GM12801 (cell line): ENCODE results near the gene ING1.

ENCODE experiments used
- TF ChIP-seq, protein P1 (sequence below): IDR thresholded peaks from one replicate; pipeline ENCODE4 v1.5.1; 2011; ENCODE audit warnings: control low read depth; ENCODE audit not compliant: insufficient read length; ENCODE audit errors: extremely low read depth

Gene ING1

DNA sequence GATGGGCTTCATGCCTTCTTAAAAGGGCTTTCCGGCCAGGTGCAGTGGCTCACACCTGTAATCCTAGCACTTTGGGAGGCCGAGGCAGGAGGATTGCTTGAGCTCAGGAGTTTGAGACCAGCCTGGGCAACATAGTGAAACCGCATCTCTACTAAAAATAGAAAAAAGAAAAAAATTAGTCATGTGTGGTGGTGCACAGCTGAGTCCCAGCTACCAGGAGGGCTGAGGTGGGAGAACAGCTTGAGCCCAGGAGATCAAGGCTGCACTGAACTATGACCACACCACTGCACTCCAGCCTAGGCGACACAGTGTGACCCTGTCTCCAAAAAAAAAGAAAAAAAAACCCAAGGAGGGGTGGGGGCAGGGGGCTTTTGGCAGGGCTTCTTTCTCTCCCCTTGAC is 14.8 kb upstream of the ING1 start:
- TF ChIP-seq, protein P1, sequence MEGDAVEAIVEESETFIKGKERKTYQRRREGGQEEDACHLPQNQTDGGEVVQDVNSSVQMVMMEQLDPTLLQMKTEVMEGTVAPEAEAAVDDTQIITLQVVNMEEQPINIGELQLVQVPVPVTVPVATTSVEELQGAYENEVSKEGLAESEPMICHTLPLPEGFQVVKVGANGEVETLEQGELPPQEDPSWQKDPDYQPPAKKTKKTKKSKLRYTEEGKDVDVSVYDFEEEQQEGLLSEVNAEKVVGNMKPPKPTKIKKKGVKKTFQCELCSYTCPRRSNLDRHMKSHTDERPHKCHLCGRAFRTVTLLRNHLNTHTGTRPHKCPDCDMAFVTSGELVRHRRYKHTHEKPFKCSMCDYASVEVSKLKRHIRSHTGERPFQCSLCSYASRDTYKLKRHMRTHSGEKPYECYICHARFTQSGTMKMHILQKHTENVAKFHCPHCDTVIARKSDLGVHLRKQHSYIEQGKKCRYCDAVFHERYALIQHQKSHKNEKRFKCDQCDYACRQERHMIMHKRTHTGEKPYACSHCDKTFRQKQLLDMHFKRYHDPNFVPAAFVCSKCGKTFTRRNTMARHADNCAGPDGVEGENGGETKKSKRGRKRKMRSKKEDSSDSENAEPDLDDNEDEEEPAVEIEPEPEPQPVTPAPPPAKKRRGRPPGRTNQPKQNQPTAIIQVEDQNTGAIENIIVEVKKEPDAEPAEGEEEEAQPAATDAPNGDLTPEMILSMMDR, result no peak

DNA sequence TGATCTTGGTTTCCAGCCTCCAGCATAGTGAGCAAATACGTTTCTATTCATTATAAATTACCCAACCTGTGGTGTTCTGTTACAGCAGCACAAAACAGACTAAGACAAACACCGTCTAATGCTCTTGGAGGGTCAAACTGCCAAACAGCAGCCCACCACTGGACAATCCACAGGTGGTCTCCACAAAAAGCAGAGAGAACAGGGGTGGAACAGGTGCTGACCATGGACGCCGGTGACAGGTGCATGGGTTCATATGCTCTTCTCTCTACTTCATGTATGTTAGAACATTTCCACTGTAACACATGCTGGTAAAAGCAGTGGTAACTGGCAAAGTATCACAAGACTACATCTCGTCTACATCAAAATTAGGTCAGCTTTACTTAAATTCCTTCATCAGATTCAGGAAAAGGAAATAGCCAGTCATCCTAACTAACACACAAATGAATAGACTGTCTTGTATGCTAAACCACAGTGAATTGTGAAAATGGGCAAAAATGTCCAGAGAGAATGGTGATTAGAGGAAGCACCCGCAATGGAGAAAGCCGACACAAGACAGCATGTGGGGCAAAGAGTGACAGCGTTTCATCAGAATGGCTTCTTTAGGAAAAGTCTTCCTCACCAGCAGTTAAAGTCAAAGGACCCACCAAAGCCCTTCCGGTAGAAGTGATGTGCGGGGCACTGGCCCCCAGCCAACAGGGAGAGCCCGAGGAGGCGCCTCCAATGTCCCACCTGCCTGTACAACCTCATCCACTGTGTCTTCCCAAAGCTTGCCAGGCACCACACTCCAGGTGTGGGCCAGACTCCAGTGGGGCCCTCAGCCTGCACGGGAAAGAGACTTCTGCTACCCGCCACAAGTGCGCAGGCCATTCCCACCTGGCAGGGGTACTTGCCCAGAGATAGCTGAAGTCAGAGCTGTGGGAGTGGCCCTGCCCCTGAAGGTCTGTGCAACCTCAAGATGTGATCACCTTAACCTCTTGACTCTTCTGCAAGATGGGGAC is 14.1 kb upstream of the ING1 start:
- TF ChIP-seq, protein P1, result no peak

DNA sequence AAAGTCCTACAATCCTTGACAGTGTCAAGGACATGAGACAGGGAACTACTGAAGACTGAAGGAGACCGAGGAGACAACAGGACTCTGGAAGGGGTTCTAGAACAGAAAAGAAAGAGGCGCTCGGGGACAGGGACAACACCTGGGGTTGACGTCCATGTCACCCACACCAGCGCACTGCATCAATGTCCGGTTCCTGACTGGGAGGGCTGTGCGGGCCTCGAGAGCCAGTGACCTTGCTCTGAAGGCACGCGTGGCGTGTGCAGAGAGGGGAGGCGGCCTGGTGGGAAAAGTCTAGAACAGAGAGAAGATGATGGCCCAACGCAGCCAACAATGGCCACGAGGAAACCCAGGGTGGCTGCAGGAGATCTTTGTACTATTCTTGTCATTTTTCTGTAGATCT is 13.3 kb upstream of the ING1 start:
- TF ChIP-seq, protein P1, result no peak

DNA sequence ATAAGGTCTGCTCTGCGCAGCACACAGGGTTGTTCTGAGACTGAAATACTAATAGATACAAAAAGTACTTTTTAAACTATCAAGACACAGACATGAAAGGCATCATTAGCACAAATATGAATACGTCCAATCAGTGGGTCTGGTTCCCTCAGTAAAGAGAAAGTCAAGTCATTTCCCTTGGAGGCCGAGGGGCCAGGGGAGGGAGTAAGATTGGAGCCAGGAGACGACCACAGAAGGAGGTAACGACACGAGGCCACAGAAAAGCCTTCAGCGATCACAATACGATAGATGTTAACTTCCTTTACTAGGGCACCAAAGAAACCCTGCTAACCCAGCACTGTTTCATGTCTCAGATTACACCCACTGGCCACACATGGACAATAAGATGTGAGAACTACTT is 12.9 kb upstream of the ING1 start:
- TF ChIP-seq, protein P1, result no peak

DNA sequence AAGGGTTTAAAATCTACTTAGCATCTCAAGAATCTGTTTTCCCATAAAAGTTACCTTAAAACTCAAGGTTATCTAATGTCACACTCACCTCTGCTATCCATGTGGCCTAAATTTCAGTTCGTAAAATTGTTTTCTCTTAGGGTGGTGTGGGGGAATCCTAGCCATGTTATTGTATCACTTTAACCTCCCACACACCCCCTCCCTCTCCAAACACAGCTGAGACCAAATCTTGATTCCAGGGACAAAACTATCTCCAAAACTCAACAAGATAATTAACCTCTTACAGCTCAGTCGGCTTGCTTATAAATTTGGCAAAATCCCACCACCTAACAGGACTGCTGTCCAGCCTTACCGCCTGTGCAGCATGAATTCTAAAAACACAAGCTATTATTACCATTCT is 11.4 kb upstream of the ING1 start:
- TF ChIP-seq, protein P1, result no peak

DNA sequence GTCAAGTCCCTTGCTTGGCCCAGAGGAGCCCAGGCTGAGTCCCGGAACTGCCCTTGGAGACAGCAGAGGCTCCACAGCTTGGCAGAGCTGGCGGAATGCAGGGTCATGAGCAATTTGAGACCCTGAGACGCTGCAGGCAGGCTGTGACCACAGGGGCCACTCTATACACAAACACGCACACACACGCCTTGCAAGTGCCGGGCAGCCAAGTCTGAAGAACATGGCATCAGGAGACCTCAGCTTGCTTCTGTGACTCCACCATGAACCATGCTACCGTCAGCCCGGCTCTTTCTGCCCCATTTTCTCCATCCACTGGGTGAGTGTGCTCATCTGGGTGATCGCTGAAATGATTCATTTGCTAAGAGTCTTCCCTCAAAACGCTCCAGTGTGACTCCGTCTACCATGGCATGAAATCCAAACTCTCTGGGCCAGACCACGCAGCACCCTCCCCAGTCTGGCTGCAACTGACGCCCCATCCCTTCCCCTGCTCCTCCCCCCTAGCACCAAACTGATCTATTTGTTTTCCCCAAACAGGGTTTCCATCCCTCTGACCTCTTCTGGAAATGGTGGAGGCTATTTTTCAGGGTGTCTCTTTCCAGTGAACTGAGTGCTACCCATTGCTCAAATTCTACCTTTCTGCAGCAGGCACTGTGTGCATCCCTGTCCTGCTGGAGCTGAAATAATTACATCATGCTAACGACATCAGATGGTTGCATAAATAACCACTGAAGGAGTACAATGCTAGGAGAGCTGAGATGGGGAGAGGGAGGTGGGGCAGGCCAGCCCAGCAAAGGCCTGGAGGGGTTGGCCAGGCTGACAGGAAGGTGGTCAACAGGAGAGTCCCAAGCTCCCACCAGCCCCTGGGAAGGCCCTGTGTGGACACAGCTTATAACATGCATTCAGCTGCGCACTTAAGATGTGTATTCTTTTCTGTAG is 10.6 kb upstream of the ING1 start:
- TF ChIP-seq, protein P1, result no peak

DNA sequence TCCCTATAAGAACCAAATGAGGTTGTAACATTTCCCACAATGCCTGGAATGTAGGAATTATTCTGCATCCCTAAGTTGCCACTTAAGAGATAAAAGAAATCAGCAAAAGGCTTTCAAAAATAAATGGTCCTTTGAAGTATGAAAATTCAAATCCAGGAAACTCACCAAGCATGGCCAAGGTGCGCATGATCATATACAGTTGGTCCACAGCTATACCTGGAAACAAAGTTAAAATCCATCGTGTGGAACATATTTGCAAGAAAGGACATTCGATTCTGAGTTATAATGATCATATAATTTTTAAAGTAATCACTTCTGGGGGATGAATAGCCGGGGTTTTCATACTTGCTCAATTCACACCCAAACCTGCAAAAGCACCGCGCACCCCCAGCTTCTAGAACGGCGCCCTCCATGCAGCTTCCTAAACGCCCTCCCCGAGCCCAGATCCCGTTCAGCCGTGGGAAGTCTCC is 8.1 kb upstream of the ING1 start:
- TF ChIP-seq, protein P1, result no peak
